ENCODE data around the gene KIRREL3. TPM values are rescaled to one million over a fixed set of nuclear protein-coding genes. Genes with fewer than 3 reads are reported as not detected.

The KIRREL3 gene
- total and polyA plus RNA-seq, 2 of the 8 experiments (the other 6 are each of a cell fraction or from before 2014, with no cell fraction given): 0.29 to 0.32 TPM

- TF ChIP-seq MAFK (IDR thresholded peaks at IDR 0.05; ENCODE audit: low read depth, low read length) (no peak), CTBP2 (IDR thresholded peaks at IDR 0.05; ENCODE audit: borderline replicate concordance, insufficient read depth, insufficient read length, low read length) (no peak), ATF2 (IDR thresholded peaks at IDR 0.05; ENCODE audit: low read length) (no peak)
Measured at GRCh38 chr11:126607776-126608541, 392.6 kb downstream of the KIRREL3 start (continued).

Measured in H1 (cell line).